A673 (cell line): ENCODE measurements around the gene TF. TPM values are rescaled to one million over a fixed set of nuclear protein-coding genes. Genes with fewer than 3 reads are reported as not detected.

Experiments
- BruUV-seq: library from RNA; stranded (reverse); fragments of 400-500 nt; replicated peaks from 2 replicates; lab custom pipeline; 2021; lab: Mats Ljungman, UMichigan
- CTCF ChIA-PET: fragments of 300-600 bp; sonication (Branson Sonifier 250); formaldehyde crosslinking; loops from one replicate; lab custom pipeline; 2022; ENCODE audit warnings: antibody characterized with exemption; lab: Charles Lee
- POLR2A ChIA-PET: fragments of 300-600 bp; sonication (Branson Sonifier 250); formaldehyde crosslinking; loops from one replicate; lab custom pipeline; 2022; ENCODE audit warnings: antibody characterized with exemption; ENCODE audit not compliant: low non-redundant PET; lab: Charles Lee
- DNase-seq: peaks from one replicate; pipeline ENCODE4 v3.0.0-alpha.2; 2015; ENCODE audit warnings: low spot score
- H3K27ac ChIP-seq: fragments of 200-600 bp; sonication (generic); 2 replicates; pipeline ENCODE4 v1.5.1; 2016; ENCODE audit warnings: mixed run types, low read depth, mild to moderate bottlenecking, mixed read lengths, antibody characterized with exemption, low read length; ENCODE audit not compliant: poor library complexity, severe bottlenecking
- H3K27me3 ChIP-seq: fragments of 200-600 bp; sonication (generic); replicated peaks from 2 replicates; pipeline ENCODE4 v1.6.1; 2017; ENCODE audit warnings: mixed run types, low read depth, mild to moderate bottlenecking, mixed read lengths, antibody characterized with exemption, low read length; ENCODE audit not compliant: insufficient read depth, poor library complexity
- H3K36me3 ChIP-seq: fragments of 200-600 bp; sonication (generic); 2 replicates; pipeline ENCODE4 v1.6.1; 2016; ENCODE audit warnings: mixed run types, mild to moderate bottlenecking, mixed read lengths, antibody characterized with exemption, low read length; ENCODE audit not compliant: insufficient read depth, poor library complexity, severe bottlenecking
- H3K4me1 ChIP-seq: fragments of 200-600 bp; sonication (generic); 2 replicates; pipeline ENCODE4 v1.6.1; 2017; ENCODE audit warnings: mixed run types, mild to moderate bottlenecking, mixed read lengths, antibody characterized with exemption, low read length; ENCODE audit not compliant: insufficient read depth, poor library complexity, severe bottlenecking
- H3K4me3 ChIP-seq: fragments of 200-600 bp; sonication (generic); 2 replicates; pipeline ENCODE4 v1.5.1; 2016; ENCODE audit warnings: low read depth, mixed run types, mild to moderate bottlenecking, mixed read lengths, low read length; ENCODE audit not compliant: poor library complexity, severe bottlenecking
- H3K9me3 ChIP-seq: fragments of 200-600 bp; sonication (generic); 2 replicates; pipeline ENCODE4 v1.6.1; 2016; ENCODE audit warnings: mixed run types, low read depth, mild to moderate bottlenecking, mixed read lengths, antibody characterized with exemption, low read length; ENCODE audit not compliant: poor library complexity, severe bottlenecking
- EZH2 ChIP-seq: fragments of 200-600 bp; sonication (generic); IDR thresholded peaks from 2 replicates; pipeline ENCODE4 v1.6.1; 2017; ENCODE audit warnings: borderline replicate concordance, low read depth, mild to moderate bottlenecking, mixed read lengths, antibody characterized with exemption, low read length; ENCODE audit not compliant: poor library complexity, severe bottlenecking
- intact Hi-C: fragments of 100-400 bp; cut with micrococcal nuclease; formaldehyde crosslinking; loops from one replicate; pipeline ENCODE4 v1.10.0; 2022; ENCODE audit not compliant: unreplicated experiment
- total RNA-seq: library from RNA; stranded (reverse); gene quantifications from 2 replicates; pipeline ENCODE4 v1.2.3, GENCODE V29; 2021
- TF ChIP-seq, protein P1 (sequence below): fragments of 300-800, 200-600 bp; sonication (generic); conservative IDR thresholded peaks from 2 replicates; pipeline ENCODE4 v1.5.1; 2017; ENCODE audit warnings: low read depth, mild to moderate bottlenecking, antibody characterized with exemption, low read length, moderate library complexity, mixed read lengths

Gene TF
- total RNA-seq, 1 experiment from 2014 or later: 0.11 TPM

DNA sequence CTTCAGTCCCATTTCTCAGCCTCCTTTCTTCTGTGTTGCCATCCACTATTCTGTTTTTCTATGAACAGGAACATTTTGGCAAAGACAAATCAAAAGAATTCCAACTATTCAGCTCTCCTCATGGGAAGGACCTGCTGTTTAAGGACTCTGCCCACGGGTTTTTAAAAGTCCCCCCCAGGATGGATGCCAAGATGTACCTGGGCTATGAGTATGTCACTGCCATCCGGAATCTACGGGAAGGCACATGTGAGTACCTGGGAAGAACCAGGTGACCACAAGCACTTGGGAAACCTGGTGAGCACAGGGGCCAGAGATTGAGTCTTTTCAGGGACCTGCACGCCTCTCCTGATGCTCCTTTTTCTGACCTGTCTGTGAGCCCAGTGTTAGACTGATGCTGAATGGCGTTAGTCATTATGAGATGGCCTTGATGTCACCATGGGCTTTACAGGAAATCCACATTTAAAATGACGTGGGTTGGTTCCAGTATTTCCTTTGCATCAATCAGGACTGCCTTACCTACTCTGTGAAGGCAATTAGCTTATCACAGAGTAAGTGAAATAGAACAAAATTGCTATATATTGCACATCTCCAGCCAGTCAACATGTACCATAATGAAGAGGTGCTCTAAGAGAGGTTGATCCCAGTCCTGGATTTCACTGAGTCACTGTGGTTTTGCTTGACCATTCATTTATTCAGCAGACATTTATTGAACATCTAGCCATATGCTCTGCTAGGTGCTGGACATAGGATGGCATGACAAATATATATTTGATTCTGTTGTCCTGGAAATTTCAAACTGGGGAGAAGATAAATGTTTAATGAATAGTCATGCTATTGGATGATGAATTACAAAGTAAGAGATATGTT is 11.7 kb downstream of the TF start:
- no TSS peak for BruUV-seq
- Histone ChIP-seq H3K27ac (no peak overlapping the region), H3K4me1 (no peaks in the 10 kb centered on the region), H3K36me3 (no peaks in the 10 kb centered on the region), H3K9me3 (no peaks in the 10 kb centered on the region), H3K4me3 (no peak overlapping the region), H3K27me3 (peaks cover 14% of the 10 kb centered on the region)
- no peak for TF ChIP-seq EZH2
- CTCF ChIA-PET: no interaction called here
- DNase-seq: no peak
- POLR2A ChIA-PET: interaction anchor here (0.5 kb wide), 1 partner anchor 244 kb away, joined by 5 read pairs; no protein-coding TSS in a partner anchor
- intact Hi-C loops: no loop called here

DNA sequence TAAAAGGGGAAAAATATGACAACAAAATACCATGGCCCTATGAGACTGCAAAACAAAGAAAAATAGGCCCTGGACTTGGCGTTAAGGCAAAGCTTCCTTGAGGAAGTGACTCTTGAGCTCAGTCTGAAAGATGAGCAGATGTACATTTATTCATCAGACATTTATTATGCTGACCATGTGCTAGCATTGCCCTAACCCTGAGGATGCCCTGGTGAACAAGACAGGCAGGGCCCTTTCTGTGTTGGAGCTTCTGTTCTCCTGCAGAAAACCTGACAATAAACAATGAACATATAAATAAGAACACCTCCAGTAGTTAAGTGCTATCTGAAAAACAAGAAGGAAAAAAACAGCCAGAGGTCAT is 12.4 kb downstream of the TF start:
- TF ChIP-seq EZH2: no peak
- TF ChIP-seq, protein P1, sequence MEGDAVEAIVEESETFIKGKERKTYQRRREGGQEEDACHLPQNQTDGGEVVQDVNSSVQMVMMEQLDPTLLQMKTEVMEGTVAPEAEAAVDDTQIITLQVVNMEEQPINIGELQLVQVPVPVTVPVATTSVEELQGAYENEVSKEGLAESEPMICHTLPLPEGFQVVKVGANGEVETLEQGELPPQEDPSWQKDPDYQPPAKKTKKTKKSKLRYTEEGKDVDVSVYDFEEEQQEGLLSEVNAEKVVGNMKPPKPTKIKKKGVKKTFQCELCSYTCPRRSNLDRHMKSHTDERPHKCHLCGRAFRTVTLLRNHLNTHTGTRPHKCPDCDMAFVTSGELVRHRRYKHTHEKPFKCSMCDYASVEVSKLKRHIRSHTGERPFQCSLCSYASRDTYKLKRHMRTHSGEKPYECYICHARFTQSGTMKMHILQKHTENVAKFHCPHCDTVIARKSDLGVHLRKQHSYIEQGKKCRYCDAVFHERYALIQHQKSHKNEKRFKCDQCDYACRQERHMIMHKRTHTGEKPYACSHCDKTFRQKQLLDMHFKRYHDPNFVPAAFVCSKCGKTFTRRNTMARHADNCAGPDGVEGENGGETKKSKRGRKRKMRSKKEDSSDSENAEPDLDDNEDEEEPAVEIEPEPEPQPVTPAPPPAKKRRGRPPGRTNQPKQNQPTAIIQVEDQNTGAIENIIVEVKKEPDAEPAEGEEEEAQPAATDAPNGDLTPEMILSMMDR: no peak
- BruUV-seq: no TSS peak
- CTCF ChIA-PET: no interaction called here

DNA sequence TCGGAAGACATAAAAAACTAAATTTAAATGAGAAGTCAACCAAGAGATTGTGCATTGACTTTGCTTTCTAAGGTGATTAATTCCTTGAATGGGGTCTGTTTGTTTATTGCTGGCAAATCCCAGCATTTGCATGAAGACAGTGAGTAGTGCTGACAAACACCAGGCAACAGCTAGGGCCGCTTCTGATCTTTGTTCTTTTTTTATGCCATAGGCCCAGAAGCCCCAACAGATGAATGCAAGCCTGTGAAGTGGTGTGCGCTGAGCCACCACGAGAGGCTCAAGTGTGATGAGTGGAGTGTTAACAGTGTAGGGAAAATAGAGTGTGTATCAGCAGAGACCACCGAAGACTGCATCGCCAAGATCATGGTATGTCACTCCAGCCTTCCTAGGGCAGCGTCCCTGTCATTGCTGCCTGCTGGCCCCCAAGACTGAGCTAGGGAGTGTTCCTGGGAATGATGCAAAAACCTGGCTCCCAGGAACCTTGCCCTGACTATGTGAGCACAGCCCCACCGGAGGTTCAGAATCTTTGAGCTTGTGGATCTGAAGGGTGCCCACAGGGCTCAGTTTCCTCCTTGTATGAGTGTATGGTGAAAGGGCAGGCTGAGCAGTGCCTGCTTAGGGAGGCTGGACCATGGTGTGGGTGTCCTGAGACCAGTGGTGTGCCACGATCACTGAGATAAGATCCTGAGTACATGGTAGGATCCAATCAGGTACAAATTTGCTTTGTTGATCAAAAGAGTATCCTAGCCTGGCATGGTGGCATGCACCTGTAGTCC is 13.0 kb downstream of the TF start:
- POLR2A ChIA-PET: no interaction called here
- CTCF ChIA-PET: no interaction called here
- no peak for TF ChIP-seq EZH2
- TF ChIP-seq, protein P1: no peak
- no peaks in the 10 kb centered on the region for H3K9me3 ChIP-seq
- H3K4me3 ChIP-seq: no peak overlapping the region
- no peaks in the 10 kb centered on the region for H3K36me3 ChIP-seq
- peaks cover 22% of the 10 kb centered on the region for H3K27me3 ChIP-seq
- DNase-seq: no peak
- intact Hi-C loops: no loop called here
- H3K4me1 ChIP-seq: no peaks in the 10 kb centered on the region
- BruUV-seq: no TSS peak
- no peak overlapping the region for H3K27ac ChIP-seq

More for the DNA sequence above, 12.4 kb downstream of the TF start:
- Histone ChIP-seq H3K36me3 (no peaks in the 10 kb centered on the region), H3K4me3 (no peak overlapping the region), H3K9me3 (no peaks in the 10 kb centered on the region), H3K4me1 (no peaks in the 10 kb centered on the region), H3K27me3 (peaks cover 18% of the 10 kb centered on the region), H3K27ac (no peak overlapping the region)
- intact Hi-C loops: no loop called here
- POLR2A ChIA-PET: no interaction called here
- DNase-seq: no peak
